GM12873 (cell line): ENCODE data around the gene FCF1.

Experiments used
- TF ChIP-seq, protein P1 (sequence below): IDR thresholded peaks from 2 replicates; pipeline ENCODE4 v1.5.1; 2012; ENCODE audit warnings: low read depth, mild to moderate bottlenecking, moderate library complexity, low read length, control low read depth; ENCODE audit not compliant: insufficient read depth; ENCODE audit errors: missing control alignments

FCF1 gene

DNA sequence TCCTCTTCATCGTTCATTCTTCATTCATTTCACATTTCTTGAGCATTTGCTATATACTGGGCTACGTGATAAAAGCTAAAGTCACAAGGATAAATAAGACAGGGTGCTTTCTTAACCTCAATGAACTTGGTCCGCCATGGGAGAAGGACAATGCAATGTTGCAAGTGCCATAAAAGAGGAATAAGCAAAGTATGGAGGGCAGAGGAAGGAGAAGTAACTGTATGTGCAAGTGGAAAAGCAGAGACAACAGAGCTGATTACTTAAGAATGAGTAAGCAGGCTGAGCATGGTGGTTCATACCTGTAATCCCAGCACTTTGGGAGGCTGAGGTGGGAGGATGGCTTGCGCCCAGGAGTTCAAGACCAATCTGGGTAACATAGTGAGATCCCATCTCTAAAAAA is 14.5 kb upstream of the FCF1 start:
- TF ChIP-seq, protein P1, sequence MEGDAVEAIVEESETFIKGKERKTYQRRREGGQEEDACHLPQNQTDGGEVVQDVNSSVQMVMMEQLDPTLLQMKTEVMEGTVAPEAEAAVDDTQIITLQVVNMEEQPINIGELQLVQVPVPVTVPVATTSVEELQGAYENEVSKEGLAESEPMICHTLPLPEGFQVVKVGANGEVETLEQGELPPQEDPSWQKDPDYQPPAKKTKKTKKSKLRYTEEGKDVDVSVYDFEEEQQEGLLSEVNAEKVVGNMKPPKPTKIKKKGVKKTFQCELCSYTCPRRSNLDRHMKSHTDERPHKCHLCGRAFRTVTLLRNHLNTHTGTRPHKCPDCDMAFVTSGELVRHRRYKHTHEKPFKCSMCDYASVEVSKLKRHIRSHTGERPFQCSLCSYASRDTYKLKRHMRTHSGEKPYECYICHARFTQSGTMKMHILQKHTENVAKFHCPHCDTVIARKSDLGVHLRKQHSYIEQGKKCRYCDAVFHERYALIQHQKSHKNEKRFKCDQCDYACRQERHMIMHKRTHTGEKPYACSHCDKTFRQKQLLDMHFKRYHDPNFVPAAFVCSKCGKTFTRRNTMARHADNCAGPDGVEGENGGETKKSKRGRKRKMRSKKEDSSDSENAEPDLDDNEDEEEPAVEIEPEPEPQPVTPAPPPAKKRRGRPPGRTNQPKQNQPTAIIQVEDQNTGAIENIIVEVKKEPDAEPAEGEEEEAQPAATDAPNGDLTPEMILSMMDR: no peak

DNA sequence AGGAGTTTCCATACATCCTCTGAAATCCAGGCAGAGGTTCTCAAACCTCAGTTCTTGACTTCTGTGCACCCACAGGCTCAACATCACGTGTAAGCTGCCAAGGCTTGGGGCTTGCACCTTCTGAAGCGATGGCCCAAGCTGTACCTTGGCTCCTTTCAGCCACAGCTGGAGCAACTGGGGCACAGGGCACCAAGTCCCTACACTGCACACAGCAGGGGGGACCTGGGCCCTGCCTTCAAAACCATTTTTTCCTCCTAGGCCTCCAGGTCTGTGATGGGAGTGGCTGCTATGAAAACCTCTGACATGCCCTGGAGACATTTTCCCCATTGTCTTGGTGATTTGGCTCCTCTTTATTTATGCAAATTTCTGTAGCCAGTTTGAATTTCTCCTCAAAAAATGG is 10.7 kb upstream of the FCF1 start:
- TF ChIP-seq, protein P1: no peak

DNA sequence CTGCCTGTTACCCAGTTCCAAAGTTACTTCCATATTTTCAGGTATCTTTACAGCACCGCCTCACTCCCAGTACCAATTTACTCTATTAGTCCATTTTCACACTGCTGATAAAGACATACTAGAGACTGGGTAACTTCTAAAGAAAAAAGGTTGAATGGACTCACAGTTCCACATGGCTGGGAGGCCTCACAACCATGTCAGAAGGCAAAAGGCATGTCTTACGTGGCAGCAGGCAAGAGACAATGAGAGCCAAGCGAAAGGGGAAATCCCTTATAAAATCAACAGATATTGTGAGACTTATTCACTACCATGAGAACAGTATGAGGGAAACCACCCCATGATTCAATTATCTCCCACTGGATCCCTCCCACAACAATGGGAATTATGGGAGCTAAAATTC is 9.9 kb upstream of the FCF1 start:
- TF ChIP-seq, protein P1: no peak

DNA sequence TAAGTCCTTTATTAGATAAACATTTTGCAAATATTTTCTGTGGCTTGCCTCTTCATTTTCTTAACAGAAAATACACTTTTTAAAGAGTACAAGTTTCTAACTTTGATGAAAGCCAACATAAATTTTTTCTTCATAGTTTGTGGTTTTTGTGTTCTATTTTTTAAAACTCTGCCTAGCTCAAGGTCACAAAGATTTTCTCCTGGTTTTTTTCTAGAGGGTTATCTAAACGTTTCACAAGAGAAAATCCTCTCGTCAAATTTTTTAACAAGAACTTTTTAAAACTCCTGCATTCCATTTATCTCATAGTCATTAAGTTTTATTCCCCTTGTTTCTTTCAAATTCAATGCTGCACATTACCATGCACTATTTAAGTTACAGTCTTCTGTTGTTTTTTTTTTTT is 8.3 kb upstream of the FCF1 start:
- TF ChIP-seq, protein P1: no peak

DNA sequence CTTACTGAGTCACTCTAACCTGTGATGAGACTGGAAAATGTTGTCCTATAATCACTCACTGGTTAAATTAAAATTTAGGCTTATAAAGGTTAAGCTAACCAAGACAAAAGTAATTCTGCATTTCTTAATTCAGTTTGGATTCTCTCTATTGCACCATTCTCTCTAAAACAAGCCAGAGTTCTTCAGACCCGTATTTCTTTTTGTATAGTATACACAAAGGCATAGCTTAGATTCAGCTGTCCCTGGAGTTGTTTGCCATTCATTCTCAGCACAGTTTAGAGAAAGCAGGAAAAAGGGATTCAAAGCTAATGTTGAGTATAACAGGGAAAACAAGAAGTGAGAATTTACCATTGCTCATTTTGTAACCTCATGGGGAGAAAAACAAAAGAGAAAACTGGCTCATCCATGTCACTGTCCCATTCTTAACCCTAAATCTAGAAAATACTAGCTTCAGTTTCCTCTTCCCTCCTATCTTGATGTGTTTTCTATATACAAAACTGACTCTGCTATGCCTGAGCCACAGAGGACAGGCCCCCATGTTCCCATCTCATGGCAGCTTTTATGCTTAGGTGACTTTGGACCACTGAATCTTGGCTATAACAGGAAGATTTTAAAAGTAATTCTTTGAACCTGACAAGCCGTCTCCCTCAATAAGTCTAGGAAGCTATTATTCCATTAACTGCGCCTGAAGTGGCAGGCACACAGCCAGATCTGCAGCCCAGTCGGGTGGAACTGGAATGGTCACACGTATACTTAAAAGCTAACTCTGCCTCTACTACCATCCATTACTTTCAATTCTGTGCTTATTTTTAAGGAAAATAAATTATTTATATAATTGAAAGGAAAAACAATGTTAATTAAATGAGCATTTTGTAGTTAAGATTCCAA is 7.1 kb upstream of the FCF1 start:
- TF ChIP-seq, protein P1: no peak

DNA sequence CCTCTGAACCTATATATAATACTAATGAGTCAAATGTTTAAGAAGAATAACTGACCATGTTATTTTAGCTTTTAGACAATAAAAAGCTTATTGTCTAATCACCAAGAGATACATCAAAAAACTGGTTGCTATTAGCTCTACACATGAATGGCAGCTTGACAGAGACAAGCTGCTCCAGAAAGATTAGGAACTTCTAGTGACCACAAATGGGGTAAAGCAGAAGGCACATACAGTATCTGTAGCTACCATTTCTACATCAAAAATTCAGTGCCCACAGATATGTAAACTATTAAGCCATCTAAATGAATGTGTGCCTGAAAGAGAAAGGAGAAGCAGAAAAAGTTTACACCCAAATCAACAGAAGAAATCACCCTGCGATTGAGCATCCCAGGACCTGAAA is 2.5 kb upstream of the FCF1 start:
- TF ChIP-seq, protein P1: no peak

DNA sequence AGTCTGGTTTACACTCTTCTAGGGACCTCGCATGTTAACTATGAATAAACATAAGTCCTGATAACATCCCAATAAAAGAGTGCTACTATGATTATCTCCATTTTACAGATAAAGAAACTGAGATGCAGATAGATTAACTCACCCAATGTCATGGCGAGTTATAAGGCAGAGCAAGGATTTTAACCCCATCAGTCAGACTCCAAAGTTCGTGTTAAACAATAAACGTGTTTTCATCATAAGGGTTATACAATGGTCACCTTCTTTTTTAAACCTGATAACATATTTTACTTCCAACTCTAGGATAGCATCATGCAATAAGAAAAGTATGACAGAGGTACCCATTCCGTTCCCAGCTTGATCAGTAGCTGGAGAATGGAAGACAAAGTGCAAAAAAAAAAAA is 1.3 kb upstream of the FCF1 start:
- TF ChIP-seq, protein P1: no peak
